Stimulated activated CD8-positive, alpha-beta memory T cell treated with anti-CD3 and anti-CD28 coated beads, Interleukin-2, amount 100 ng/mL, for 1 hour (primary cell): ENCODE measurements around the gene NOXA1.
A peak's percentile ranks its signal among the peaks of the same experiment; 100 is the strongest.
"Not testable (repeated sequence)": the region's sequence is repeated elsewhere in the genome, so short reads cannot be mapped to it uniquely, and the experiment has no call there.

Source experiments
- DNase-seq, 2 donors: peaks; one replicate each; pipeline ENCODE4 v3.0.0-alpha.2; 2020; ENCODE audit warnings: low read depth in 2 of 2

NOXA1 gene, protein sequence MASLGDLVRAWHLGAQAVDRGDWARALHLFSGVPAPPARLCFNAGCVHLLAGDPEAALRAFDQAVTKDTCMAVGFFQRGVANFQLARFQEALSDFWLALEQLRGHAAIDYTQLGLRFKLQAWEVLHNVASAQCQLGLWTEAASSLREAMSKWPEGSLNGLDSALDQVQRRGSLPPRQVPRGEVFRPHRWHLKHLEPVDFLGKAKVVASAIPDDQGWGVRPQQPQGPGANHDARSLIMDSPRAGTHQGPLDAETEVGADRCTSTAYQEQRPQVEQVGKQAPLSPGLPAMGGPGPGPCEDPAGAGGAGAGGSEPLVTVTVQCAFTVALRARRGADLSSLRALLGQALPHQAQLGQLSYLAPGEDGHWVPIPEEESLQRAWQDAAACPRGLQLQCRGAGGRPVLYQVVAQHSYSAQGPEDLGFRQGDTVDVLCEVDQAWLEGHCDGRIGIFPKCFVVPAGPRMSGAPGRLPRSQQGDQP

DNA sequence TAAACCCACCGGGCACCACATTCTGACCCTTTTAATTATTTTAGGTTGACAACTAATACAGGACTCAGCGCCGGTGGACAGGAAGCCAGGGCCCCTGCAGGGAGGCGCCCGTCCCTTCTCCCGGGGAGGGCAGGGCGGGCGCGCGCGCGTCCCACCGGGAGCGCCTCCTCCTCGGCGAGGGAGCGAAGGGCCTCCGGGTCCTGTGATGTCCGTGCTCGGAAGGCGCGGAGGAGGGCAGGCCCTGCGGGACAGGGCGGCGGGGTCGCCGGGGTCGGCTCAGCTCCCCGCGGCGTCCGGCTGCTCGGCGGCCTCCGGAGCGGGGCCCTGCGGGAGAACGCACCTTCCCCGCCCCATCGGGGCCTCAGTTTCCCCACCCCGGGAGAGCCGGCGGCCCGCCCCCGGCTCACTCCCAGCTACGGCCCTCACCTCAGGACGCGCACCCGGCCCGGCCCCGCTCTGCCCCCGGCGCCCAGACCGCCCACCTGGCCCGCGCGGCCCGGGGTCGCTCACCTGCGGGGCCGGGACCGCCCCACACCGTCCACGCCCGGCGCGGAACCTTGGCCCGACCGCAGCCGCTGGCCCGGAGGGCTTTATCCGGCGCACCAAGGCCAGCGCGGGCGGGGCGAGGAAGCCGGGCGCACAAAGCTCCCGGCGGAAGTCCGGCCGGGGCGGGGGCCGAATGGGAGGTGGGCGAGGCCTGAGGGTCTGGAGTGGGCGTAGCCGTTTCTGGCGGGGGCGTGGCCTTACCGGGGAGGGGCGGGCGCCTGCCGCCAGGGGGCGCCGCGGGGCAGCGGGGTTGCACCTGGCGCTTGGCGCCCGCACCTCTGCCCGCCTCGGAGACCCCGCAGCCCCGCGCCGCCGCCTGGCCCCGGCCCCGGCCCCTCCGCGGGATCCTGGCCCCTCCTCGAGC lies at the start of gene NOXA1, which contains the start of gene EXD3:
TSS of gene NOXA1 (plus strand) at position 790 of the 910 bp plus-strand sequence. CDS start 137 bp downstream, outside the sequence.
TSS of gene EXD3 (minus strand) at position 559 of the 910 bp plus-strand sequence. CDS start 27,805 bp downstream, outside the sequence.
- peak; percentile 91 to 92 for DNase-seq

DNA sequence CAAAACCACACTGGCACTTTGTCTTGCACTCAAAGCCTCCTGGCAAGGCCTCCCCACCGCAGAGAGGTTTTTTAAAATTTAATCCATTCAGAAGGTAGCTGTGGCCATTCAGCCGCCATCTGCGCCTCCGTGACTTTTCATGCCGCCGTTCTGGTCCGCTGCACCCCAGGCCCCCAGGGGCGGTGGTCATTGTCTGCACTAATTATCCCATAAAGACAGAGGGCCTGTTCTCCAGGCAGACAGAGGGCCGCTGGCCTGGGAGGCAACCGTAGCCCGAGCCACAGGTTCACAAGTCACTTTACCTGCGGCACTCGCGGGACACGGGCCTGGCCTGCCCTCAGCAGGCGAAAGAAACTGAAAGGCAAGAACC lies 49.6 kb upstream of the NOXA1 start:
- DNase-seq, result no peak

DNA sequence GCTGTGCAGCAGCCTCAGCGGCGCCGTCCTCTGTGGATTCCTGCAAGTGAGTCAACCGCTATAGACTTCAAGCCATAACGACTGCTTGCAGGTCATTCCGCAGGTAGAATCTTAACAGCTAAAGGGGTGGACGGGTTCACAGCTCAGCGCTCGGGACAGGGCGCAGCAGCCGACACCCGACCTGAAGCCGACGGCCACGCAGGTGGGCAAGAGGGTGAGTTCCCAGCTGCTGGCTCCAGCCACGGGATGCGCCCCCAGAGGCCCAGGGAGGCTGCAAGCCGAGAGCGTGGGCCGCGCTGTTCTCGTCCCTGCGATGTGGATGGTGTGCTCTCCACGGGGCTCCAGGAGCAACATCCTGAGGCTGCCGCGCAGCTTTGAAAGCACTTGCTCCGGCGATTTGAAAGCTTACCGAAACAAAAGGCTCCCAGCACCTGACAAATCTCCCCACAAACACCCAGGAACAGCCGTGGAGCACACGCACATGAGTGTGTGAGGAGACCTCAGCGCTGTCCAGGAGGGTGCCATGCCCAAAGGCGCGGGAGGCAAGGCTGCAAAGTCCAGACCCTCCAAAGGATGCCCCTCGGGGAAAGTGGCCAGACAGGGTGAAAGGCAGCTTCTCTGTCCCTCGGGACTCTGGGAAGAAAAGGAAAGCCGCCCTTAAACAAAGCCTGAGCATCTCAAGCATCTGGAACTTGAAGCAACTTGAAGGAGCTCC lies 48.9 kb upstream of the NOXA1 start:
- no peak for DNase-seq

DNA sequence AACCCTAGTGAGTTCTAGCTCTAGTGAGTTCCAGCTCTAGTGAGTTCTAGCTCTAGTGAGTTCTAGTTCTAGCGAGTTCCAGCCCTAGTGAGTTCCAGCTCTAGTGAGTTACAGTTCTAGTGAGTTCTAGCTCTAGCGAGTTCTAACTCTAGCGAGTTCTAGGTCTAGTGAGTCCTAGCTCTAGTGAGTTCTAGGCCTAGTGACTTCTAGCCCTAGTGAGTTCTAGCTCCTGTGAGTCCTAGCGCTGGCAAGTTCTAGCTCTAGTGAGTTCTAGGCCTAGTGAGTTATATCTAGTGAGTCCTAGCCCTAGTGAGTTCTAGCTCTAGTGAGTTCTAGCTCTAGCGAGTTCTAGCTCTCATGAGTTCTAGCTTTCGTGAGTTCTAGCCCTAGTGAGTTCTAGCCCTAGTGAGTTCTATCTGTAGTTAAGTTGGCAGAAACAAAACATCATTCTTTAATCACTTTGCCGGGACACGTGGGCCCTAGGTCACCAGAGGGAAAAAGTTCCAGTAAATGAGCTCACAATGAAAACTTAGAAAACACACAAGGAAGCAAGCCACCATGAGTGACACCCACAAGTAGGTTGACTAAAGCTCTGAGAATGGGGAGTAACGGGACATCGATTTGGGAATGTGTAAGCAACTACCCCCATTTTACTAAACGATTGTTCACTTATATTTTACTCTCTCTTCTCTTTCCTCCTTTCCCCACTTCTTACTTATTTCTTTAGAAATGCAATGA lies 47.7 kb upstream of the NOXA1 start:
- no peak for DNase-seq

DNA sequence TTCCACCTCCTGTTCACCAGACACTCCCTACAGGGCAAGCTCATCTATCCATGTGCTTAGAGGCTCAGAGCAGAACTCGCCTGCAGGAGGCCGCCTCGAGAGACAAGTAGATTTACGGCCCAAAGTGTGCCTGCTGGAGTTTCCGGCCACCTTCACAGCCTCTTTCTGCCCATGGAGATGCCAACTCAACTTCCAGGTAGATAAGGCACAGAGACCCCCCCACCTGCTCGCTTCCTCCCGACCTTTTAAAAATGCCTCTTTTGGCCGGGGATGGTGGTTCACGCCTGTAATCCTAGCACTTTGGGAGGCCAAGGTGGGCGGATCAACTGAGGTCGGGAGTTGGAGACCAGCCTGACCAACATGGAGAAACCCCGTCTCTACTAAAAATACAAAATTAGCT lies 46.8 kb upstream of the NOXA1 start:
- no peak for DNase-seq

DNA sequence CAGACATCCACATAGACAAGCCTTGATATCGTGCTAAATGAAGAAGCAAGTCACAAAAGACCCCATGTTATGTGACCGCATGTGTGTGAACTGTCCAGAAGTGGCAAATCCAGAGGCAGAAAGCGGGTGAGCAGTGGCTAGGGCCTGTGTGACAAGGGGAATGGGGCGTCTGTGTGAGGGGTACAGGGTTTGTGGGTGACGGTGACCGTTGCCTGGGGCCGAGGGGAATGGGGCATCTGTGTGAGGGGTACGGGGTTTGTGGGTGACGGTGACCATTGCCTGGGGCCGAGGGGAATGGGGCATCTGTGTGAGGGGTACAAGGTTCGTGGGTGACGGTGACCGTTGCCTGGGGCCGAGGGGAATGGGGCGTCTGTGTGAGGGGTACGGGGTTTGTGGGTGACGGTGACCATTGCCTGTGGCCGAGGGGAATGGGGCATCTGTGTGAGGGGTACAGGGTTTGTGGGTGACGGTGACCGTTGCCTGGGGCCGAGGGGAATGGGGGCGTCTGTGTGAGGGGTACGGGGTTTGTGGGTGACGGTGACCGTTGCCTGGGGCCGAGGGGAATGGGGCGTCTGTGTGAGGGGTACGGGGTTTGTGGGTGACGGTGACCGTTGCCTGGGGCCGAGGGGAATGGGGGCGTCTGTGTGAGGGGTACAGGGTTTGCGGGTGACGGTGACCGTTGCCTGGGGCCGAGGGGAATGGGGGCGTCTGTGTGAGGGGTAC lies 44.3 kb upstream of the NOXA1 start:
- DNase-seq, result not testable (repeated sequence)

DNA sequence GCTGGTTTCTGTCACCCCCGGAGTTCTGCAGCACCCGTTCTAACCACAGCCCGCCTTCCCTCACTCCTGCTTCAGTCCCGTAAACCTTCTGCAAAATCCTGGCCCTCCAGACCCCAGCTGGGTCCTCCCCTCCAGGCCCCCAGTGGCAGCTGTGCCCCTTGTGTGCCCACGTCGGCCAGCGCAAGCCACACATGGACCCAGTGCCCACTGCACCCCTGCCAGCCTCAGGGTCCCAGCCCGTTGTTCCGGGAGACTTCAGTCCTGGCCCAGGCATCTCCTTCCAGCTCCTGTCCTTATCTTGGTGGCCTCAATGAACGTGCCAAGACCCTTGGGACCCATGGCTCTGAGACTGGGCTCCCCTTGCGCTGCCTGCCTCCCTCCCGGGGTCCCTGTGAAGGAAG lies 43.4 kb upstream of the NOXA1 start:
- DNase-seq, result no peak

DNA sequence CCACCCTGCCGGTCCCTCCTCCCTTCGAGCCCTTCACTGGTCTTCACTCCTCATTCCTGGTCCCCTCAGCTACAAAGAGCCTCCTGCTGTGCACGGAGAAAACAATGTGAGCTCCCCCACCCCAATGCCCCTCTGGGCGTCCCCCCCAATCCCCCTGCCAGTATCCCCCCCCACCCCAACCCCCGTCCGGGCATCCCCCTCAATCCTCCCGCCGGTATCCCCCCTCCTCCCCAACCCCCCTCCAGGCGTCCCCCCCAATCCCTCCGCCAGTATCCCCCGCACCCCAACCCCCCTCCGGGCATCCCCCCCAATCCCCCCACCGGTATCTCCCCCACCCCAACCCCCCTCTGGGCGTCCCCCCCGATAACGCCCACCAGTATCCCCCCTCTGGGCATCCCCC lies 43.0 kb upstream of the NOXA1 start:
- DNase-seq, result no peak

DNA sequence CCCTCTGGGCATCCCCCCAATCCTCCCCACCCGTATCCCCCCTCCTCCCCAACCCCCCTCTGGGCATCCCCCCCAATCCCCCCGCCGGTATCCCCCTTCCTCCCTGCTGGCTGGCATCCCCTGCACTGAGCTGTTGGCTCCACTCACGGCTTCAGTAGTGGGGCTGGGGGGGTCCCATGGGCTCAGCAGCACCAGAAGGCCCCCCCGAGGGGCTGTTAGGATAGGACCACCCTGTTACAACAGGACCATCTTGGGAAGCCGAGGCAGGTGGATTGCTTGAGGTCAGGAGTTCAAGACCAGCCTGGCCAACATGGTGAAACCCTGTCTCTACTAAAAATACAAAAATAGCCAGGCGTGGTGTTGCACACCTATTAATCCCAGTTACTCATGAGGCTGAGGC lies 42.6 kb upstream of the NOXA1 start:
- DNase-seq, result no peak

DNA sequence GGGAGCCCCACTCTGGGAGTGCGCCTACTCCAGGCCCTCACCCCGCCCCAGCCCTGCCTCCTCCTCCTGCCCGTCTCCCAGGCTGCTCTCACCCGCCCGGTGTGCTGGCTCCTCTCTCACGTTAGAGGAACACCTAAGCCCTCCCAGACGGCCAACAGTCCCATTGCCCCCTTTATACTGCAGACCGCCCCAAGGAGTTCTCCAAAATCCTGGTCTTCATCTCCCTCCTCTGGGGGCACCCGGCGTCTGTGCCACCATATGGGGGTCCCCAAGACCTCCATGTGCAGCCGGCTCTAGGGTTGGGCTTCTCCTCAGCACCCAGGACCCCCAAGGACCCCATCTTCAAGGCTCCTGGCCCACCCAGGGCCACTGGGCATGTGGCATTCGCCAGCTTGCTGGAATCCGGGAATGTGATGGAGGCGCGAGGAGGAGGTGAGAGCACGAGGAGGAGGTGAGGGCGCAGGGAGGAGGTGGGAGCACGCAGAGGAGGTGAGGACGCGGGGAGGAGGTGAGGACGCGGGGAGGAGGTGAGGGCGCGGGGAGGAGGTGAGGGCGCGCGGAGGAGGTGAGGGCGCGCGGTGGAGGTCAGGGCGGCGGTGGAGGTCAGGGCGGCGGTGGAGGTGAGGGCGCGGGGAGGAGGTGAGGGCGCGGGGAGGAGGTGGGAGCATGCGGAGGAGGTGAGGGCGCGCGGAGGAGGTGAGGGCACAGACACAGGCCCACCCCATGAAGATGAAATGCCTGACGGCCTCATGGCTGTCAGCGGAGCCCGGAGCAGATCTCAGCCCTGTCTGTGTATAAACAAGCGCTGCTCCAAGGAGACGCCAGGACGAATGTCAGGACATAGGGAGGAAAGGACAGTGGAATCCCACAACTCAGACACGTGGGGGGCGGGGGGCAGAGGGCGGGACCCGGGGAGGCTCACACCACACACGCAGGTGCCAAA lies 41.4 kb upstream of the NOXA1 start:
- DNase-seq, result no peak

DNA sequence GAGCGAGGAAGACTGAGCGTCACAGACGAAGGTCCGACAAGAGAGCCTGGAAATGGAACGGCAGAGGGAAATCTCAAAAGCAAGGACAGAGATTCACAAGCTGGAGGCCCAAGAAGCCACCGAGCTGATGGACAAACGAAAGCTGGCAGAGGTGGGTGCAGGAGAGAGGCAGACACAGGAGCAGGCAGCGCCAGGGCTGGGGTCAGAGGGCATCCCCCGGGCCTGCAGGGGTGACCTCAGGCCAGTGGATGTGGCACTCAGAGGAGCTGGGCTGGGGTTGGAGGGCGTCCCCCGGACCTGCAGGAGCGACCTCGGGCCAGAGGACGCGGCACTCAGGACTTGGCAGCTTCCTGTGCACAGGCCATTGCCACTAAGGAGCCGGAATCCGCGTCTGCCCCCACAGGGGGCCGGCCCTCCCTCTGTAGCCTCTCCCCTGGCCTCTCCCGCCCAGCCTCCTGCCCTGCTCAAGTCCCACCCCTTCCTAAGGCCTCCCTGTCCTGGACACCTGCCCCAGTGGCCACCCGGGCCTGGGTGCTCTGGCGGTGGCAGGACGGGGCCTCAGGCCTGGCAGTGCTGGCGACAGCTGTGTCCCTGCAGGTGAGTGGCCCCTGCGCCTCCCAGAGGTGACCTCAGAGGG lies 40.6 kb upstream of the NOXA1 start:
- no peak for DNase-seq

DNA sequence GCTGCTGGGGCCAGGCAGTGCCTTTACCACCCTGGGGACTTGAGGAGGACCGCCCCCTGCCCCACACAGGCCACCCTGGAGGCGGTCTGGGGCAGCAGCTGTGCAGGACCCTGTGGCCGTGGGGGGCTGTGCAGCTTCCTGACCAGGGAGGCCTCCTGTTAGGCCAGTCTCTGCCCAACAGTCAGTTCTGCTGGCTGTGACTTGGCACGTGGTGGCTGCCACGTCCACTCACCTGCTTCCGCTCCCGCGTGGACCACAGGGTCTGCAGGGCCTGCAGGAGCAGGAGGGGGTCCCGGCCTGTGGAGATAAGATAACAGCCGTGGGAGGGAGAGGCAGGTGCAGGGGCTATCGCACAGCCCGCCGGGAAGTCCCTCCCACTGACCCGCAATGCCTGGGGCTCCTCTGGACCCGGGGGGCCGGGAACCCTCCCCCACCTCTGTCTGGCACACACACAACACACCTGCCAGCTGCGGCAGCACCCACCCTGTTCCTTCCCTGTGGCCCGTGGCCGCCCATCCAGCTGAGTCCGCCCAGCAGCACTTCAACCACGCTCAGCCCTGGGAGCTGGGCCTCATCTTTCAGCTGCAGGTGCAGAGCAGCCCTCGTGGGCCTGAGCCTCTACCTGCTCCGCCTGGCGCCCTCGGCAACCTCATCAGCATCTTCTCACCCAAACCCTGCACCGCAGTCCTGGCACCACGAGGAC lies 40.0 kb upstream of the NOXA1 start:
- no peak for DNase-seq

DNA sequence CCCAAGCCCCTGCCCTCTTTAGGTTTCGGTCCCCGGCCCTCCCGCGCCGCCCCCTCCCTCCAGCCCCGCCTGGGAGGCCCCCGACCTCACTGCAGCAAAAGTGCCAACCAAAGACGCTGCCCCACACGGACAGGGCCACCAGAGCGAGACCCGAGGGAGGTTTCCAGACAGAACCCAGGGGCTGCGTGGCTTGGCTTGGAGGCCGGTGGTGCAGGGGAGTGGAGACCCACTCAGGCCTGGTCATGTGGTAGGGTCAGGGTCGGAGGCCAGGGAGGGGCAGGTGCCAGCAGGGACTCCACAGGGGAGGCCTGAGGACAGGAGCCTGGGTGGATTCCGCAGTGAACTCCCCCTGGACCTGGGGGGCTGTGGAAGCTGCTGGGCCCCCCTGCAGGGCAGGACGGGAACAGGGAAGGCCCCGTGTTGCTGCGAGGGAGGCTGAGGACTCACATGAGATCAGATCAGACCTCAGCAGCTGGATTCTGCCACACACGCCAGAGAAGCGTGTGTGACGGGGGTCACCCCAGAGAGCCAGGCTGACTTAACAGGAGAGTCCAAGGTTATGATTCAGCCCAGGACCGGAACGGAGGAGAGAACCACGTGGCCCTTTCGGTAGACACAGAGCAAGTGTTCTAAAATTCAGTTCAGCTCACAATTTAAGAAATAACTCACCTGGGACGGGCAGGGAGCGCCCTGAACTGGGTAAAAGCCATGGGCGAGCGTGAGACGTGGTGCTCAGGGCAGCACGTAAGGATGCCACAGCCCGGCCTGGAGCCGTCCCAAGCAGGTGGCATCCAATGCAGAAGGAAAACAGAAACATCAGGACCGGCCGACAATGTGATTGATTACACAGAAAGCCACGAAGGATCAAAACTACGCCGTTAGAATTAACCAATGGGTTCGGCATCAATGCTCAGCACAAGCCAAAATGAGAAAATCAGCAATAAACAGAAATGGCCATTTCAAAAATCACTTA lies 39.1 kb upstream of the NOXA1 start:
- DNase-seq, result no peak

DNA sequence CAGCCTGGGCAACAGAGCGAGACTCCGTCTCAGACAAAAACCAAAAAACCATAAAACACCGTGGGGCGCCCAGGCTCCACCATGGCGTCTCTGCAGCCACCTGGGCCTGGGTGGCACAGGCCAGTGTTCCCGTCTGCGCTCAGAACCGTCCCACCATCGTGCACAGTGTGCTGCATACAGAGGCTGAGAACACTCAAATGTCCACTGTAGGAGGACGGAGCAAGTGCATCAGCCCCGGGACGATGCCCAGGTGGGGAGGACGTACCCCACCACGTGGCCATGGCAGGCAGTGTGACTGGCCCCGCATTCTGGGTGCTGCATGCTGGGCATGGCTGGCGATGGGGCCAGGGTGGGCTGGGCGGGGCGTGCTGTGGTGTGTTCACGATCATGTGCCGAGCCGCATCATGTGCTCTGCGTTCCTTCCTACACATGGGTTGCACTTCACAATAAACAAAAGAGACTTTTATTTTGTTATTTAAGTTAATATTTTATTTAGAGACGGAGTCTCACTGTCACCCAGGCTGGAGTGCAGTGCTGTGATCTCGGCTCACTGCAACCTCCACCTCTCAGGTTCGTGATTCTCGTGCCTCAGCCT lies 38.0 kb upstream of the NOXA1 start:
- DNase-seq, result no peak

DNA sequence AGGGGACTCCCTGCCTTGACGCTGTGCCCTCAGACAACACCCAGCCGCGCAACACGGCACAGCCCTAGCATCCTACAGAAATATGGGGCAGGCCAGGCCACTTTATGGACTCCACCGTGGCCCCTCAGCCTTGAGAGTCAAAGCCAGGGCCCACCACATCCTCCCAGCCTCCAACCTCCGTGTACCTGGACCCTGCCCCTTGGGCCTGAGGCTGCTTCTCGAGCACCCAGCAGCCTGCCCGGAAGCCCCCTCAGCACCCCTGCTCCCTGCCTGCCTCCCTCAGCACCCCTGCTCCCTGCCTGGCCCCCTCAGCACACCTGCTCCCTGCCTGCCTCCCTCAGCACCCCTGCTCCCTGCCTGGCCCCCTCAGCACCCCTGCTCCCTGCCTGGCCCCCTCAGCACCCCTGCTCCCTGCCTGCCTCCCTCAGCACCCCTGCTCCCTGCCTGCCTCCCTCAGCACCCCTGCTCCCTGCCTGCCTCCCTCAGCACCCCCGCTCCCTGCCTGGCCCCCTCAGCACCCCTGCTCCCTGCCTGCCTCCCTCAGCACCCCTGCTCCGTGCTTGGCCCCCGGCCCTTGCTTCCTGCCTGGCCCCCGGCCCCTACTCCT lies 36.6 kb upstream of the NOXA1 start:
- DNase-seq, result not testable (repeated sequence)
